H1 (cell line): ENCODE measurements around the gene CFP. TPM values are rescaled to one million over a fixed set of nuclear protein-coding genes. Genes with fewer than 3 reads are reported as not detected.

Experiments used
- ATF2 ChIP-seq: IDR thresholded peaks from 2 replicates; pipeline ENCODE4 v1.6.1; 2012; ENCODE audit warnings: low read length, inconsistent platforms
- BRCA1 ChIP-seq: IDR thresholded peaks from 2 replicates; pipeline ENCODE4 v1.6.1; 2012; ENCODE audit warnings: low read depth, low read length, improper control_type of control experiment
- CHD7 ChIP-seq: fragments of 300-600 bp; sonication (generic); IDR thresholded peaks from 2 replicates; pipeline ENCODE4 v1.7.1; 2012; ENCODE audit warnings: low read length, moderate library complexity, mild to moderate bottlenecking, inconsistent platforms; ENCODE audit not compliant: insufficient replicate concordance
- KDM1A ChIP-seq: fragments of 200-600, 300-600 bp; sonication (generic); IDR thresholded peaks from 2 replicates; pipeline ENCODE4 v1.7.1; 2016; ENCODE audit warnings: mild to moderate bottlenecking, low read length, borderline replicate concordance
- KDM4A ChIP-seq: IDR thresholded peaks from one replicate; pipeline ENCODE4 v1.7.1; 2012; ENCODE audit warnings: low read depth, mild to moderate bottlenecking, moderate library complexity, low read length, inconsistent platforms; ENCODE audit not compliant: severe bottlenecking
- MAX ChIP-seq: IDR thresholded peaks from 2 replicates; pipeline ENCODE4 v1.6.1; 2012; ENCODE audit warnings: inconsistent platforms
- RXRA ChIP-seq: IDR thresholded peaks from 2 replicates; pipeline ENCODE4 v1.6.1; 2011; ENCODE audit warnings: low read depth, mild to moderate bottlenecking, low read length, moderate library complexity; ENCODE audit not compliant: insufficient read depth
- TCF12 ChIP-seq: IDR thresholded peaks from 2 replicates; pipeline ENCODE4 v1.6.1; 2011; ENCODE audit warnings: low read depth, mild to moderate bottlenecking, low read length
- polyA plus RNA-seq, 7 experiments: library from polyadenylated mRNA; depleted of rRNA in 3 of 7; stranded (reverse) in 5 of 7; unstranded in 2 of 7; fragments of >200 nt in 5 of 7; fragments of 200-250 nt in 2 of 7; gene quantifications; 1 replicate in 5 of 7; 2 replicates in 1 of 7; 4 replicates in 1 of 7; pipeline versions ENCODE4 v1.2.1 to v1.2.3, GENCODE V29; 2011 to 2013; ENCODE audit warnings: missing spikeins in 2 of 7, mixed read lengths in 2 of 7
- total RNA-seq: library from RNA; stranded (reverse); fragmentation: NEBNext Ultra II Directional; extraction: Animal tissue kit (Norgen Biotek cat#: 25700); gene quantifications from 2 replicates; pipeline ENCODE4 v1.2.1, GENCODE V29; 2021

CFP gene
- total and polyA plus RNA-seq, 2 of the 8 experiments (the other 6 are each of a cell fraction or from before 2014, with no cell fraction given): 0.76 to 2.2 TPM

GRCh38 chrX:47587091-47587891 lies 42.4 kb downstream of the CFP start (continued):
- TF ChIP-seq CHD7 (no peak), TCF12 (no peak), MAX (no peak), KDM1A (no peak), KDM4A (no peak), RXRA (no peak), ATF2 (no peak), BRCA1 (no peak)
